Stimulated activated CD4-positive, alpha-beta T cell treated with anti-CD3 and anti-CD28 coated beads, Interleukin-4, amount 100 ng/mL, for 24 hours (primary cell): ENCODE results near the gene MAFF.

Experiments used
- DNase-seq: peaks from one replicate; pipeline ENCODE4 v3.0.0-alpha.2; 2020

MAFF gene

DNA sequence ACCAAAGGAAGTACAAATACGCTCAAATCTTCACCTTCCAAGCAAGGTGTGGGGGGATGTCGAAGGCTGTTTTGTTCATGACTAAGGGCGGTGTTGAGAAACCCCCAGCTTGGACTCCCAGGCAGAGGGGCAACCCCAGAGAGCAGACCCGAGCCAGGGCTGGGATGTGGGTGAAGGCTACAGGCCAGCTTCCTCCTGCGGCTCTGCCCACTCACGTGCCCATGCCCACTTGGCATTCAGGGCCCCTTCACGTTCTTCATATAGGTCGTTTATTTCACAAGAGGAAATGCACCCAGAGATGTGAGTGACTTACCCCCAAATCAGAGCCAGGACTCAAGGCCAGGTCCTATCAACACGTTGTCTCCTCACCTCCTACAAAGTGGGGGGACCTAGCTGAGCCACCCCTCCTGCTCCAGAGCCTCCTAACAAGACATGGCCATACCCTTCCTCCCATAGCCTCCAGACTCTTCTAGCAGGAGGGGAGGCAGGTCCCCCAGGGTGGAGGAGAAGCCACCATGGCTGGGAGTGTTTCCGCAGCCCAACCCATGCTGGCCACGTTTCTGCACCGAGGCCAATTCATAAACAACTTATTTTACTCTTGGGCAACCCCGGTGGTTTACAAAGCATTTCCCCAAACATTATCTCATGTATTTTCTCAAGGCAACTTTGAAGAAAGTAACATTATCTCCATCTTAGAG is 49.0 kb downstream of the MAFF start:
- no peak for DNase-seq

GRCh38 chr22:38251341-38251692 is 49.5 kb downstream of the MAFF start:
- DNase-seq, result no peak

DNA sequence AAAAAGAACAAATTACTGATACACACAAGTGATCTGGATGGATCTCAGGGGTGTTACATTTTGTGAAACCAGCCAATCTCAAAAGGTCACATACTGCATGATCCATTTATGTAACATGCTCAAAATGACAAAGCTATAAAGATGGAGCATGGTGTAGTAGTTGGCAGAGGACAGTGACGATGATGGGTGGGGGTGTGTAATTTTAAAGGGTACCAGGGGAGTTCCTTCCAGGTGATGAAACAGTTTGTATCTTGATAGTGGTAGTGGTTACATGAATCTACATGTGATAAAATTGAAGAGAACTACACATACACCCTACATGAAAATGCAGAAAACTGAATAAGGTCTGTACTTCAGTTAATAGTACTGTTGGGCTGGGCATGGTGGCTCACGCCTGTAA is 53.9 kb downstream of the MAFF start:
- no peak for DNase-seq

- no peak for DNase-seq
Observed at GRCh38 chr22:38257181-38257580, 55.4 kb downstream of the MAFF start.

- DNase-seq, result no peak
Observed at GRCh38 chr22:38257650-38258250, 56.0 kb downstream of the MAFF start.

DNA sequence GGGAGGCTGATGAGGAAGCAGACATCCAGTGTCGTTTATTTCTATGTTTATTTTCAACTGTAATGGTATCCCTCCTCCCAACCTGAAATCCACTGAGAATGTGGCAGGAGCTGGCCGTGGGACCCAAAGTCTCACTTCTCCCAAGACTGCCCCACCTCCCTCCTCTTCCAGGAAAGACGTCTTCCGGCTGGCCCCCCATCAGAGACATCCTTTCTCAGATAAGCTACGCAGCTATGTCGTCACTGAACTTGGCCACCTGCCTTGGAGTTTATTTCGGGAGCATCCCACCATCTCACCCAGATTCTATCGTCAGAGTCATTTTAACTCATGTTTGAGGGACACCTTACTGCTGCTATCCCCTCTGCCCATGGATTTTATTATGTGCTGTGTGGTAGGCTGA is 57.1 kb downstream of the MAFF start:
- no peak for DNase-seq

DNA sequence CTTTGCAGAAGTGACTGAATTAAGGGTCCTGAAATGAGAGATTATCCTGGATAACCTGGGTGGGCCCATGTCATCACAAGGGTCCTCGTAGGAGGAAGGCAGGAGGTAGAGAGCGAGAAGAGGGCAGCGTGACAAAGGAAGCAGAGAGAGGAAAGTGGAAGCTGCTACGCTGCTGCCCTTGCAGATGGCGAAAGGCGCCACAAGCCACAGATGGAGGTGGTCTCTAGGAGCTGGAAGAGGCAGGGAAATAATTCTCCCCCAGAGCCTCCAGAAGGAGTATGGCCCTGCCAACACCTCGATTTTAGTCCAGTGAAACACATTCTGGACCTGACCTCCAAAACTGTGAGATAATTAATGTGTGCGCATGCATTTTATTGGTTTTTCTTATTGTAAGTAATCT is 57.6 kb downstream of the MAFF start:
- DNase-seq, result no peak

GRCh38 chr22:38260761-38261681 is 59.2 kb downstream of the MAFF start:
- no peak for DNase-seq

GRCh38 chr22:38262051-38262795 is 60.4 kb downstream of the MAFF start:
- peak; percentile 45 for DNase-seq

DNA sequence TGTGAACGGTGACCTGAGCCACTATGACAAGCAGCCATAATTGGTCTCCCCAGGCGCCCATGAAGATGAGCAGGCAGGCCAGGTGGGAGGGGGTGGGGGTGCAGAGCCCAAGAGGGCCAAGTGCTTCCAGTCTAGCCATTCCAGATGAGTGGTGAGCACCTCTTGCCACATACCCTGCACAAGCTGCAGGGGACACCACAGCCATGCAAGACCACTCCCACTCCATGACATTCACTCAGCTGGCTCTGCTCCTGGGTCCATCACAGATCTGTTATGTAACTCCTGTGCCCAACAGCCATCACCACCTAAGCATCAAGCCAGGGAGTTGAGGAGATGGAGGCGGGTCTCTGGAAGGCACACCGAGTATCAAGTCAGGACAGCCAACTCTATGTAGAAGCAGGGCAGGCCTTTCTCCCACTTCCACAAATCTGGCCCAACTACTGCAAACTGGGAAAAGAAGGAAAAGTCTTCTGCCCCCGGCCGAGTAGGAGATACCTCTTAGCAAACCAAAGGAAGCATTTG is 62.6 kb downstream of the MAFF start:
- DNase-seq, result no peak
